ENCODE results near the gene LRRC46. TPM values are rescaled to one million over a fixed set of nuclear protein-coding genes. Genes with fewer than 3 reads are reported as not detected.

The LRRC46 gene
- total and polyA plus RNA-seq, 8 donors, result 0.44 to 16.5 (median 7.8) TPM

- intact Hi-C loops (cut with DNase I), result no loop called here
- Histone ChIP-seq H3K27me3 (peaks cover 0 to 20% of the 10 kb centered on the region in 2 donors), H3K9me3 (no peaks in the 10 kb centered on the region), H3K36me3 (no peaks in the 10 kb centered on the region), H3K27ac (no peak overlapping the region), H3K4me1 (peaks cover 0 to 6% of the 10 kb centered on the region in 2 donors), H3K4me3 (no peak overlapping the region)
- no peak for DNase-seq
- no peak for ATAC-seq
- TF ChIP-seq CTCF (IDR thresholded peaks at IDR 0.05), result no peak
These were observed 33.3 kb downstream of the LRRC46 start for GRCh38 chr17:47864791-47865216.

GRCh38 chr17:47866941-47867340, 35.5 kb downstream of the LRRC46 start:
- no peak for ATAC-seq
- peaks cover 0 to 41% of the 10 kb centered on the region in 2 donors for H3K27me3 ChIP-seq

GRCh38 chr17:47867813-47868533, 36.5 kb downstream of the LRRC46 start:
- H3K27ac ChIP-seq, result no peak overlapping the region
- H3K4me1 ChIP-seq, result peaks cover 0 to 4% of the 10 kb centered on the region in 2 donors
- TF ChIP-seq CTCF (IDR thresholded peaks at IDR 0.05), result no peak
- H3K36me3 ChIP-seq, result no peaks in the 10 kb centered on the region
- ATAC-seq, result no peak
- DNase-seq, result no peak
- intact Hi-C loops (cut with DNase I), result no loop called here
- peaks cover 0 to 51% of the 10 kb centered on the region in 2 donors for H3K27me3 ChIP-seq
- H3K4me3 ChIP-seq, result no peak overlapping the region
- no peaks in the 10 kb centered on the region for H3K9me3 ChIP-seq

More at GRCh38 chr17:47866941-47867340, 35.5 kb downstream of the LRRC46 start:
- DNase-seq, result no peak
- TF ChIP-seq CTCF (IDR thresholded peaks at IDR 0.05), result no peak
- intact Hi-C loops (cut with DNase I), result no loop called here
- Histone ChIP-seq H3K36me3 (no peaks in the 10 kb centered on the region), H3K4me1 (peaks cover 0 to 6% of the 10 kb centered on the region in 2 donors), H3K9me3 (no peaks in the 10 kb centered on the region), H3K27ac (no peak overlapping the region), H3K4me3 (no peak overlapping the region)

GRCh38 chr17:47869114-47869513, 37.6 kb downstream of the LRRC46 start:
- Histone ChIP-seq H3K4me3 (no peak overlapping the region), H3K36me3 (no peaks in the 10 kb centered on the region), H3K4me1 (peaks cover 0 to 4% of the 10 kb centered on the region in 2 donors), H3K9me3 (no peaks in the 10 kb centered on the region), H3K27ac (no peak overlapping the region), H3K27me3 (peaks cover 0 to 55% of the 10 kb centered on the region in 2 donors)
- DNase-seq (no peak), ATAC-seq (no peak)
- intact Hi-C loops (cut with DNase I), result no loop called here
- TF ChIP-seq CTCF (IDR thresholded peaks at IDR 0.05), result no peak

GRCh38 chr17:47870056-47870455, 38.6 kb downstream of the LRRC46 start:
- no peak overlapping the region for H3K4me3 ChIP-seq
- H3K27ac ChIP-seq, result no peak overlapping the region
- intact Hi-C loops (cut with DNase I), result no loop called here
- no peaks in the 10 kb centered on the region for H3K36me3 ChIP-seq
- TF ChIP-seq CTCF (IDR thresholded peaks at IDR 0.05), result no peak
- DNase-seq, result no peak
- peaks cover 0 to 62% of the 10 kb centered on the region in 2 donors for H3K27me3 ChIP-seq
- no peaks in the 10 kb centered on the region for H3K9me3 ChIP-seq
- peaks cover 0 to 4% of the 10 kb centered on the region in 2 donors for H3K4me1 ChIP-seq
- ATAC-seq, result no peak

Data from left lung (tissue), 10 donors.